GM19239 (cell line): ENCODE data around the gene EVI5.
"Not testable (repeated sequence)": the region's sequence is repeated elsewhere in the genome, so short reads cannot be mapped to it uniquely, and the experiment has no call there.

Experiments
- DNase-seq: peaks from one replicate; pipeline ENCODE4 v3.0.0; 2011; ENCODE audit warnings: low spot score; ENCODE audit not compliant: insufficient read length
- FAIRE-seq: peaks from 2 replicates; lab custom pipeline; 2011; peaks lifted over from hg19 to GRCh38; lab: Jason Lieb, UNC

EVI5 gene

DNA sequence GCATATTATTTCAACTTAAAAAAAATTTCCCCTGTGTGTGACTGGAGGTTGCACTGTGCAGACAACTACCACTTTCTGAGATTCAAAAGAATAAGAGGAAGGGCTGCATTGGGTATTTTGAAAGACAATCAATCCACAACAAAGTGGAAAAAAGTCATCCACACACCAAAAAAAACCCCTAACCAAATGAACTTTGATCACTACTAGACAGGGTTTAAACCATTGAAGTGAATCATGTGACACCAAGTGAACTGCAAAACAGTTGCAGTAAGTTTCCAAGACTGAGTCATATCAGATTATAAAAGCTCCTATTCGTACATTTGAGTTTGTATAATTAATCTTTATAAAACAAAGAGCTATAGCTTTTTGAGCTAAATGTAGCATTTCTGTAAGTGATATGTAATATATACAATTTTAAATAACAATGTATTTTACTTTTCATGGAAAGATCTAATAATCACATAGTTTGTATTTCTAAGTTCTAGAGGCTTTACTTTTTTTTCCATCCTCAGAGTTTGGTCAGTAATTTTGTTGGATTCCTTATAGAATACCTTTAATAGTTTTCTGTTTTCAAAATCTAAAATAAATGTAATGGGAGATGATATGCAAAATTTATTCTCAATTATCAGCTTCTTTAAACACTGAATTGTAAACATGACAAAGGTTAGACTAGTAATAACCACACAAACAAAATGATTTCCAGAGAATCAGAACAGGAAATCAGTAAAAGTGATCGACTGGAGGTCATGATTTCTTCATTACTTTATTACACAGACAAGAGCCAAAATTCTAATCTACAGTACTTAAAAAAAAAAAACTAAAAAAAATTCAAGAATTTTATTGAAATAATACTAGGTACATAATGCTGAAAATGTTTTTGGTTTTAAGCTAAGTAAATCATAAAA, 247.7 kb downstream of the EVI5 start:
- DNase-seq (peak; percentile 26), FAIRE-seq (peak; percentile 92)

DNA sequence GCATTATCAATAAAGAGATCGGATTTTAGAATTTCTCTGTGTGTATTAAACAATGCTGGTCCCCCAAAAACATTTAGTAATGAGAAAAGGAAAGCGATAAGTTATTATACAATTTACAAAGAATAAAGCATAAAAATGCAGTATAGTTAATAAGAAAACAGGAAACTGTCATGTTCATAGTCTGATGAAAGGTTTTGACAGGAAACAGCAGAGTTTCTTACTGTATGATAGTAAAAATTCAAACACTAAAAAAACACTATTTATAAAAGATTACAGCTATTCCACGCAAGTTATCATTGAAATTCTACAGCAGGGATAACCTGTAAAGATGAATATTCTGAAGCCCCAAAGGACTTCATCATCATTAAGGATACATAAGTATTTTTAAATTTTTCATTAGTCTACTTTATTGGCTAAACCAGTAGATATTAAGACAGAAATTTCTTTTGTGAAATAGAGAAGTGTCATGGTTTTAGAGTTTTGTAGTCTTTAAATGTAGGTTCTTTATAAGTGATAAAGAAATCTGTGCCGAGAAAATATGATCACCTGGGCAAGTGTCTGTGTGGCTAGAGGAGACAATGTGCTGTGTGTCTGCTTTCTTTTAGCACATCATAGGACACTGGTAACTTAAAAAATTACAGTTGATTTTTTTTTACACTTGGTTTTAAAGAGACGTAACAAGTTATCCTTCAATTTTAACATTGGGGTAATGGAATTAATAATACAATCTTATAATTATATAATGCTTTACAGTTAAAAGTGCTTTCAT, 248.5 kb downstream of the EVI5 start:
- FAIRE-seq (no peak), DNase-seq (no peak)

DNA sequence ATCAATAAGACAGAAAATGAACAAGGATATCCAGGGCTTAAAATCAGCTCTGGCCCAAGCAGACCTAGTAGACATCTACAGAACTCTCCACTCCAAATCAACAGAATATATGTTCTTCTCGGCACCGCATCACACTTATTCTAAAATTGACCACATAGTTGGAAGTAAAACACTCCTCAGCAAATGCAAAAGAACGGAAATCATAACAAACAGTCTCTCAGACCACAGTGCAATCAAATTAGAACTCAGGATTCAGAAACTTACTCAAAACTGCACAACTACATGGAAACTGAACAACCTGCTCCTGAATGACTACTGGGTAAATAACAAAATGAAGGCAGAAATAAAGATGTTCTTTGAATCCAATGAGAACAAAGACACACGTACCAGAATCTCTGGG, 252.5 kb downstream of the EVI5 start:
- not testable (repeated sequence) for FAIRE-seq, DNase-seq

DNA sequence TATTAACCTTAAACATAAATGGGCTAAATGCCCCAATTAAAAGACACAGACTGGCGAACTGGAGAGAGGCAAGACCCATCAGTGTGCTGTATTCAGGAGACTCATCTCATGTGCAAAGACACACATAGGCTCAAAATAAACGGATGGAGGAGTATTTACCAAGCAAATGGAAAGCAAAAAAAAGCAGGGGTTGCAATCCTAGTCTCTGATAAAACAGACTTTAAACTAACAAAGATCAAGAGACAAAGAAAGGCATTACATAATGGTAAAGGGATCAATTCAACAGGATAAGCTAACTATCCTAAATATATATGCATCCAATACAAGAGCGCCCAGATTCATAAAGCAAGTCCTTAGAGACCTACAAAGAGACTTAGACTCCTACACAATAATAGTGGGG, 253.0 kb downstream of the EVI5 start:
- FAIRE-seq, DNase-seq: not testable (repeated sequence)

DNA sequence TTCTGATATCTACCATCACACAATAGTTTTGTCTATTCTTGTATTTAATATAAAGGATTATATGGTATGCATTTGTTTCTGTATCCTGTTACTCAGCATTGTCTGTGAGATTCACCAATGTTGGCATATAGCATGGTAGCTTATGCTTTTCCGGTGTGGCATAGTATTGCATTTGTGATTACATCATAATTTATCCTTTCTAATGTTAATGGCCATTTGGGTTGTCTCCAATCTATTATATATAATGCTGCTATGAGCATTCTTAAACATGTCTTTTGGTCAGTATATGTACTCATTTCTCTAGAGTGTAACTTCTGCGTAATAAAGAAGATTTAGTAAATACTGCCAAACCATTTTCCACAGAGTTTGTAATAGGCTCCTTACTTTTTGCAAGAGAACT, 257.2 kb downstream of the EVI5 start:
- FAIRE-seq (no peak), DNase-seq (no peak)

DNA sequence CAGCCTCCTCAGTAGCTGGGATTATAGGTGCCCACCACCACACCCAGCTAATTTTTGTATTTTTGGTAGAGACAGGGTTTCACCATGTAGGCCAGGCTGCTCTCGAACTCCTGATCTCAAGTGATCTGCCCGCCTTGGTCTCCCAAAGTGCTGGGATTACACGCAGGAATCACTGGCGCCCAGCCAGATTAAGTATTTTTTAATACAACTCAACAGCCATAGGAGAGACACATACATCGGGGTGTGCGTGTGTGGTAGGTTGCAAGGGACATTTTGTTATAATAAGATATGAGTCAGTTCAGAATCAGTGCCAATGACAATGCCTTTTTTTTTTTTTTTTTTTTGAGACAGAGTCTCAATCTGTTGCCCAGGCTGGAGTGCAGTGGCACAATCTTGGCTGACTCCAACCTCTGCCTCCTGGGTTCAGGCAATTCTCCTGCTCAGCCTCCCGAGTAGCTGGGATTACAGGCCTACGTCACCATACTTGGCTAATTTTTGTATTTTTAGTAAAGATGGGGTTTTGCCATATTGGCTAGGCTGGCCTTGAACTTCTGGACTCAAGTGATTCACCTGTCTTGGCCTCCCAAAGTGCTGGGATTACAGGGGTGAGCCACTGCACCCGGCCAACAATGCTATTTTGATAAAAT, 259.8 kb downstream of the EVI5 start:
- not testable (repeated sequence) for FAIRE-seq, DNase-seq

DNA sequence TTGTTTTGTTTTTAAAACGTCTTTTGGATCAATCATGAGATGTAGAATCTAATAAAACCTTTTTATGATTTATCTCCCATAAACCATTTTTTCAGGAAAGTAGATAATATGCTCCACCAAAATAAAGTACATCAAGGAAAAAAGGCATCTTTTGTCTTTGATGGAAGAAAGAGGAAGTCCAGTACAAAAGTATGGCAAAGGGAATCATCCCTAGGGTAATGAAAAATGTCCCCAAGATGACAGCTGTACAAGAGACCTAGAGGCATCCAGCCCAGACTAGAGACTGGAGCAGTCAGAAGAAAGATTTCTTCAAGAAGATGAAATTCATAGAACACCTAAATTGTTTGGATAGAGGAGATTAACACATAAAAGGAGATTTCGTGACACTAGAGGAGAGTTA, 265.9 kb downstream of the EVI5 start:
- FAIRE-seq (no peak), DNase-seq (no peak)

DNA sequence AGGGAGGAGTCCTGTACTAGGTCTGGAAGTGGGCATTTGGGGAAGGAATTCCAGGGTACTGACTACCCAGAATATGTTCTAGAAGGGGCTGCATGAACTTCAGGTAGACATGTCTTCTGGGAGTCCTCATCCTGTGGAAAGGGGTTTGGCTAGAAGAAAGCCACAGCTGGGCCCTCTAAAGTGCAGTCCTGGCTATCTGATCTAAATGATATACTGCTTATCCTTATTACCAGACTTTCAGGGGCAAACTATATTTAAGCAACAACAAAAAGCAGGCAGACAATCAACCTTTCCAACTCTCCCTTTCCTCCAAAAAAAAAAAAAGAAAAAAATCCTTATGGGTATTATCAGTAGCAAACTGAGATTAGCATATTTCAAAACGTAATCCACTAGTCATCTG, 268.3 kb downstream of the EVI5 start:
- DNase-seq: no peak
- no peak for FAIRE-seq

DNA sequence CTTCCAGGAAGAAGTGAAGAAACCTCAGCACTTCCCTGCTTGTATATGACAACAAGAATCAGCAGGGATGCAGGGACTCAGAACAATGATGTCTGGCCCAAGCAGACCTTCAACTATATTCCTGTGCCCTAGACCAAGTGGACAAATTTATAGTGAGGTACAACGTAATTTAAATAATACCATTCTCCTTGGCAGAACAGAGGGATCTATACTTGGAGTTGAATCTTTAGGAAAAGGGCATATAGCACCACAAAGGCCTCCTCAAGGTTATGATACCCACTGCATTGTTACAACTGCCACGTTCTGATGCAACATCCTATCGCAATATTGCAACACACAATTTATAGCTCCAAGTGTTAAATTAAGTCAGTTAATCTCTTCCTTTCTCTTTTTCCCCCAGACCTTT, 269.1 kb downstream of the EVI5 start:
- DNase-seq (no peak), FAIRE-seq (no peak)

DNA sequence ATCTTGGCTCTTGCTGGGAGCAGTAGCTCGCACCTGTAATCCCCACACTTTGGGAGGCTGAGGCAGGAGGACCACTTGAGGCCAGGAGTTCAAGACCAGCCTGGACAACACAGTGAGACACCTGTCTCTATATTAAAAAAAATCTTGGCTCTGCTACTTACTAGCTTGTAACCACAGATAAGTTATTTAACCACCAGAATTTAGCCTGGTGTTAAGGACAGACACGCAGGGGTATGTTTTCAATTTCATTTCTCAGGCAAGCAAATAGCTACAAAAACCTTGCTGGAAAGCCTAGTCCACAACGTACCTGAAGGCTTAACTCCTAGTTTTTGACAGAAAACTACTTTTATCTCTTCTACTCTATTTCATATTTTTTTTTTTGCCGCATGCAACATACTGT, 273.4 kb downstream of the EVI5 start:
- FAIRE-seq (no peak), DNase-seq (peak; percentile 20)

DNA sequence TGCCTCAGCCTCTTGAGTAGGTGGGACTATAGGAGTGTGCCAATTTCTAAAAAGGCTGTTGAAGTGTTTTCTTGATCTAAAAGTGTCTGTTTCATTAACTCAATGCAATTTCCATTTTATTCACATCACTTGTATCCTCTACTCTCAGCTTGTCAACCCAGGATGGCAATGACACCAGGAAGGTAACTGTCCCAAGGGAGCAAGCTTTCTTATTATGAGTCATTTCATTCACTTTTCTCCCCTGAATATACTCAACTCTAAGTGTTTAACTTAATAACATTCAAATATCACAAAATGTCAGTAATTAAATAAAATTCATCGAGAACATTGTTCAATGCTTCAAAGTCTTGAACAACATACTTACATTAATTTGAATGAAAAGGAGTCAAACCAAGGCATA, 275.3 kb downstream of the EVI5 start:
- DNase-seq (no peak), FAIRE-seq (peak; percentile 76)

DNA sequence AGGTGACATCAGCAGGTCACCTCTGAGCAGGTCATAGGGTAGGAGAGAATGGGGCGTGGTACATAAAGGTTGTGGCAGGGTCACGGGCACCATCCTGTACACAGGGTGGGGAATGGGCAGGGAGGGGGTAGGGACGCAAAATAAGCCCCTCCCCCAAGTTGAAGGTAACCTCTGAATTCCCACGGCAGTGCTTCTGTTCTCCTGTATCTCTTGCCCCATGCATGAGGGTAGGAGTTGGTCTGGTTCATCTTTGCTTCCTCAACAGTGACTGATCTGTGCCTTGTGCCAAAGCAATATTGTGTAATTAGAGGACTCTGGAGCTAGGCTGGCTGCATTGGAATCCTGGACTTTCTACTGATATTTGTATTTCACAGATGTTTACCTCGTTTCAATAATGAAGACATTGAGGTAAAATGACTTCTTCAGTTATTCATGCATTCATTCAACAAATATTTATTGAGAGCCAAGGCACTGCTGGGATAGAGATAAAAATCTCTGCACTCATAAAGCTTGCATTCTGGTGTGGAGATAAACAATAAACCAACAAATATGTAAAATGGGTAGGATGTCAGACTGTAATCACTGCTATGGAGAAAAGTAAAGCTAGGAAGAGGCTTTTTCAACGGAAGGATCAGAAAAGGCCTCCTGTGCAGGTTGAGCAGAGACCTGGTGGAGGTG, 279.8 kb downstream of the EVI5 start:
- FAIRE-seq: no peak
- no peak for DNase-seq

DNA sequence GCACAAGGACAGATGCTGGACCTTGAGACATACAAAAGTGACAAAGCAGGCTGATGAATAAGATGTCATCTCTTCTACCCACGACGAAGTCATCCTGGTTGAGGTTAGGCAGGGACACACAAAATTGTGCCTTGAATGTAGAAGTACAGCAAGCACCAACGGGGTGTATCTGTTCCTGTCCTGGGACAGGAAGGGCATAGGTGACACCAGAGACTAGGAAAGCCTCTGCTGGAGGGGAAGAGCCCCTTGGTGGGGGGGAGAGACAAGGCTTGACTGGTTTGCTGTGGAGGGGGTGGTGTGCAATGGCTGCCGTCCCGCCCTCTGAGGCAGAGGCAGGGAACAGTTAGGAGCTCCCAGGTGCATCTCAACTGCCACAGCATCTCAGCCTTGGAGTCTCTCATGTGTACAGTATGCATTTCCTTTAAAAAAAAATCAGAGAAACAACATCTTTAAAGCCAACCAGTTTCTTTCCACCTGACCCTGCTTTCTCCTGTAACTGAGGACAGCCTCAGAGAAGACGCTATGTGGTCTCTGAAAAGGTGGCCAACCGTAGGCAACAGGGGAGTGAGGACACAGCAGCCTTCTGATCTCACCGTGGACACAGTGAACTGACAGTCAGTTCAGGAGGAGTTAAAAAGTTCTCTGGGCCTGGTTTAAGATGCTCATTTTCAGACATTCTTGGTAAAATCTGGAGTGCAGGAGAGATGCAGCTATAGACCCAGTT, 280.5 kb downstream of the EVI5 start:
- no peak for DNase-seq
- peak; percentile 83 for FAIRE-seq

DNA sequence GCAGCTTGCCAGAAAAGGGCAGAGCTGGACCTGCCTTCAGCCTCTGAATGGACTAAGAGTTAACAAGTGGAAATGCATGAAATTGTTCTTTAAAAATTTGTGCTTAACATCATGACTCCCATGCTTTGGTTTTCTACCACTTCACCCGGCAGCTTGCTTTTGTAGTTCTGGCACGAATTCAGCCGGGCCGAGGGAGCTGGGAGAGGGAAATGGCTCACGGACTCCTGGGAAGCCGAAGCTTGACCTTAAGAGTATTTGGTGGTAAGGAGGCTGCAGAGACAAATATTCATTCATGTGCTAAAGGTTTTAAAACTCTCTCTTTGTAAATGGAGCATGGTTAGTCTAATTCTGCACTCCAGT, 281.0 kb downstream of the EVI5 start:
- DNase-seq: no peak
- no peak for FAIRE-seq

DNA sequence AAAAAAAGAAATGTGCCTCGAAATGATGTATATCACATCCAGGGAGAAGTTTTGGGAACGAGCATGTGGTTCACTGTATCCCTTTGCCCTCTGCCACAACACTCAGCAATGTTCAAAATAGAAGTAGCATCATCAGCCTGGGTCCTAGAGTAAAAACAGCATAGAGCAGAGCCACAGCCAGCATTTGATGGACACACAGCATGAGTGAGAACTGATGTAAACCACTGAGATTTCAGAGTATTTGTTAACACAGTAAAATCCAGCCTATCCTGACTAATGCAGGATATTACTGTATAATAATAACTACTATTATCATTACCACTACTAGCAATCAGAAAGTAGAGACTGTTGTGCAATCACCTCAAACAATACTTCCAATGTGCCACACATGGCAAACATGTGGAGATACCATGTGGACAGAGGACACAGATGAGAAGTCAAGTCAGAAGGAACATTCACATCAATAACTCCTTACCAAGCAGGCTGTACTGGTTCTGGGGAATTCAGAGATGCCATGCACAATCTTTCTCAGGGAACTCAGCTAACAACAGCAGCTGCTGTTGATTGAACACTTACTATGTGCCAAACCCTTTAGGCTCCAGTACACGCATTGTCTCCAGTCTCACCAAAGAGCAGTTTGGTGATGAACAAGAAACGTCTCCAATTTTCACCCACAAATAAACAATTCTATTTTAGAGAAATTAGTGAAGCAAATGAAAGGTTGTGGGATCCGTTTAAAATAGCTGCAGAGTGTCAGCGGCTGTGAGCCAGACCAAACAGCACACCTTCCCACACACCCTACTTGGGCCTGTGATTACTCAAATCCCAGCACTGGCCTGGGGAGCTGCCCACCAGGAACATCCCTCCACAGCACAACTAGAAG, 281.6 kb downstream of the EVI5 start:
- no peak for DNase-seq
- no peak for FAIRE-seq

DNA sequence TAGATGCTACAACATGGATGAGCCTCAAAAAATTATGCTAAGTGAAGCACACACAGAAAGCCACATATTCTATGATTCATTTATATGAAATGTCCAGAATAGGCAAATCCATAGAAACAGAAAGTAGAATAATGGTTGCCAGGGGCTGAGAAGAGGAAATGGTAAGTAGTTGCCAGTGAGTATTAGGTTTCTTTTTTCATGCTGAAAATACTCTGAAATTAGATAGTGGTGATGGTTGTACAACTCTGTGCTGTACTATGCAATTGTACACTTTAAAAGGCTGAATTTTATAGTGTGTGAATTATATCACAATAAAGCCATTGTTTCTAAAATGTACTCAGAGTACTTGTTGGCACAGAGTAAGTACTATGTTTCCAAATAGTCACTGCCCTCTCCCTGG, 282.7 kb downstream of the EVI5 start:
- FAIRE-seq: peak; percentile 74

DNA sequence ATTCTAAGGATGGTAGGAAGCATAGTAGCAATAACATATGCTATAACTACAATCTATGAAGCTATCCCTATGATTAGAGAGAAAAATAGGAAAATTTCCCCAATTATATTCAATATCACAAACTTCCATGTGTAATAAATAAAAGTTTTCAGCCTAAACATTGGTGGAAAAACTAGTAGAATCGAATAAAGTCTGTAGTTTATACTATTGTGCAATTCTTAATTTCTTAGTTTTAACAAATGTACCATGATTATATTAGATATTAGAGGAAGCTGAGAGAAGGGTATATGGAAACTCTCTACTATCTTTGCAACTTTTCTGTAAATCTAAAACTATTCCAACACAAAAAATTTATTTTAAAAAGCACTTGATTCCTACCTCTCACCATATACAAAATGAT, 284.4 kb downstream of the EVI5 start:
- no peak for DNase-seq
- FAIRE-seq: no peak

More for the DNA sequence above, 282.7 kb downstream of the EVI5 start:
- DNase-seq: no peak

DNA sequence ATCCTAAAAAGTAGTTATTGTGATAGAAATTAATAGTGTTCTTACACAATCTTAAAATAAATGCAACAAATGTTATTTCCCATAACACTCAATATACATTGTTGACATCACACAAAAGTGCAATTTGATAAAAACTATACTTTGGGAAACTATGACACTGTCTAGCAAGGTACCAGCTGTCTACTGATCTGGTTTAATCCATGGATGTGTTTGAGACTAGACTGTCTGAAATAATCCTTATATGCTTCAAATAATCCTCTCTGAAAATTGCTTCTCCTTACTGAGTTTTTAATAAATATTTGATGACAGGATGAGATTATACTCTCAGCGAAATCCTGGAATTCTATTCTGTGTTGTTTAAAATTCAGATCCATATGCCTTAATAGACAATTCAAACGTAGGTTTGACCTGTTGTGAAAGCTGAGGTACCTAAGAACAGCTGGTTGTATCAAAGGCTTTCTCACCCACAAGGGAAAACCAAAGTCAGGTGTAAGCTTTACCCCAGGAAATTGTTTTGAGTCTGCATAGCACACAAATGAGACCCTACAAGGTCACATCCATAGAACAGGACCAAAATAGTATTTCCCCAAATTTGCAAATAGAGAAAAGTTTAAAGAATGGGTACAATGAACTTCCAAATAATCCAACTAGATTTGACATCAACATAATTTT, 289.4 kb downstream of the EVI5 start:
- FAIRE-seq (peak; percentile 52), DNase-seq (no peak)
